Peyer's patch (tissue), 4 donors: ENCODE results near the gene CREBBP. TPM values are rescaled to one million over a fixed set of nuclear protein-coding genes. Genes with fewer than 3 reads are reported as not detected.

Source experiments
- DNase-seq, 3 donors: peaks; one replicate each; pipeline ENCODE4 v3.0.0-alpha.2; 2017 to 2019
- H3K27ac ChIP-seq, 4 donors: fragments of 200-600 bp; sonication (generic); one replicate each; pipeline ENCODE4 v1.5.1; 2016 to 2019
- H3K27me3 ChIP-seq, 2 donors: fragments of 200-600 bp; sonication (generic); one replicate each; pipeline ENCODE4 v1.5.1; 2019
- H3K36me3 ChIP-seq, 3 donors: fragments of 200-600 bp; sonication (generic); one replicate each; pipeline ENCODE4 v1.5.1; 2016 to 2019
- H3K4me1 ChIP-seq, 4 donors: fragments of 200-600 bp; sonication (generic); one replicate each; pipeline ENCODE4 v1.5.1; 2016 to 2019
- H3K4me3 ChIP-seq, 4 donors: fragments of 200-600 bp; sonication (generic); 1 replicate in 3 of 4; 2 replicates in 1 of 4; pipeline ENCODE4 v1.5.1; 2016 to 2019; ENCODE audit warnings: mild to moderate bottlenecking in 1 of 4
- H3K9me3 ChIP-seq, 4 donors: fragments of 200-600 bp; sonication (generic); one replicate each; pipeline ENCODE4 v1.5.1; 2016 to 2019; ENCODE audit warnings: mild to moderate bottlenecking in 1 of 4
- CTCF ChIP-seq, 6 experiments: fragments of 450-650 bp in 4 of 6; fragments of 200-600 bp in 2 of 6; sonication (generic) in 1 of 6; IDR thresholded peaks; one replicate each; pipeline ENCODE4 v1.5.1; 2017 to 2019; ENCODE audit warnings: antibody characterized with exemption in 6 of 6, mild to moderate bottlenecking in 3 of 6, moderate library complexity in 1 of 6
- POLR2A ChIP-seq, 2 donors: fragments of 450-650 bp; IDR thresholded peaks; one replicate each; pipeline ENCODE4 v1.5.1; 2017; ENCODE audit warnings: antibody characterized with exemption in 2 of 2, mild to moderate bottlenecking in 2 of 2, moderate library complexity in 2 of 2
- total RNA-seq, 4 donors: library from RNA; depleted of rRNA; stranded (reverse); fragments of >200 nt; gene quantifications; one replicate each; pipeline ENCODE4 v1.1.0, GENCODE V29; 2016

The CREBBP gene
- total RNA-seq, 4 donors from 2014 or later: 84.2 to 238 (median 140) TPM

- Histone ChIP-seq H3K27me3 (no peaks in the 10 kb centered on the region), H3K4me1 (no peaks in the 10 kb centered on the region), H3K36me3 (peaks cover 0 to 89% (median 0%) of the 10 kb centered on the region in 3 donors), H3K4me3 (no peak overlapping the region), H3K27ac (no peak overlapping the region), H3K9me3 (no peaks in the 10 kb centered on the region)
- TF ChIP-seq POLR2A (IDR thresholded peaks at IDR 0.05): no peak
- TF ChIP-seq CTCF (IDR thresholded peaks at IDR 0.05): no peak
- DNase-seq: no peak
Observed at GRCh38 chr16:3767333-3767986, 113.1 kb downstream of the CREBBP start.

- Histone ChIP-seq H3K4me3 (no peak overlapping the region), H3K27me3 (no peaks in the 10 kb centered on the region), H3K9me3 (no peaks in the 10 kb centered on the region), H3K36me3 (peaks cover 0 to 91% (median 0%) of the 10 kb centered on the region in 3 donors), H3K4me1 (no peaks in the 10 kb centered on the region), H3K27ac (no peak overlapping the region)
- no peak for DNase-seq
- TF ChIP-seq CTCF (IDR thresholded peaks at IDR 0.05) (no peak), POLR2A (IDR thresholded peaks at IDR 0.05) (no peak)
Observed at GRCh38 chr16:3766177-3766576, 114.3 kb downstream of the CREBBP start.

GRCh38 chr16:3764409-3764808 is 116.1 kb downstream of the CREBBP start:
- Histone ChIP-seq H3K27me3 (no peaks in the 10 kb centered on the region), H3K36me3 (peaks cover 0 to 88% (median 0%) of the 10 kb centered on the region in 3 donors), H3K4me1 (no peaks in the 10 kb centered on the region), H3K4me3 (no peak overlapping the region), H3K9me3 (no peaks in the 10 kb centered on the region), H3K27ac (no peak overlapping the region)
- TF ChIP-seq POLR2A (IDR thresholded peaks at IDR 0.05): no peak
- TF ChIP-seq CTCF (IDR thresholded peaks at IDR 0.05): no peak
- DNase-seq: no peak

- Histone ChIP-seq H3K36me3 (peaks cover 0 to 87% (median 6%) of the 10 kb centered on the region in 3 donors), H3K27me3 (no peaks in the 10 kb centered on the region), H3K4me1 (no peaks in the 10 kb centered on the region), H3K9me3 (no peaks in the 10 kb centered on the region), H3K4me3 (no peak overlapping the region), H3K27ac (no peak overlapping the region)
- no peak for TF ChIP-seq CTCF (IDR thresholded peaks at IDR 0.05)
- no peak for TF ChIP-seq POLR2A (IDR thresholded peaks at IDR 0.05)
- no peak for DNase-seq
Observed at GRCh38 chr16:3762107-3762750, 118.3 kb downstream of the CREBBP start.

GRCh38 chr16:3761375-3762106 is 119.0 kb downstream of the CREBBP start:
- Histone ChIP-seq H3K36me3 (peaks cover 0 to 87% (median 10%) of the 10 kb centered on the region in 3 donors), H3K4me3 (no peak overlapping the region), H3K27ac (no peak overlapping the region), H3K27me3 (no peaks in the 10 kb centered on the region), H3K4me1 (no peaks in the 10 kb centered on the region), H3K9me3 (no peaks in the 10 kb centered on the region)
- TF ChIP-seq CTCF (IDR thresholded peaks at IDR 0.05) (no peak), POLR2A (IDR thresholded peaks at IDR 0.05) (no peak)
- DNase-seq: no peak
